DMS79 (cell line): ENCODE measurements around the gene LACRT.
"Not testable (repeated sequence)": the region's sequence is repeated elsewhere in the genome, so short reads cannot be mapped to it uniquely, and the experiment has no call there.

ENCODE experiments used
- DNase-seq: peaks from one replicate; lab custom pipeline; 2025; lab: John Stamatoyannopoulos, UW

LACRT gene

GRCh38 chr12:54634795-54635194 lies at the start of gene LACRT:
Gene LACRT, minus strand, starts transcription at chr12:54634895. Its CDS starts 54 bp downstream, at chr12:54634841.
- no peak for DNase-seq

- DNase-seq, result no peak
These were observed 48.7 kb upstream of the LACRT start for GRCh38 chr12:54683398-54683797.

GRCh38 chr12:54682674-54683073 lies 48.0 kb upstream of the LACRT start:
- DNase-seq, result no peak

- no peak for DNase-seq
These were observed 45.7 kb upstream of the LACRT start for GRCh38 chr12:54680374-54680773.

GRCh38 chr12:54678131-54678530 lies 43.4 kb upstream of the LACRT start:
- no peak for DNase-seq

- DNase-seq, result no peak
These were observed 33.2 kb upstream of the LACRT start for GRCh38 chr12:54667945-54668344.

- DNase-seq, result no peak
These were observed 31.3 kb upstream of the LACRT start for GRCh38 chr12:54666008-54666407.

GRCh38 chr12:54665022-54665635 lies 30.4 kb upstream of the LACRT start:
- not testable (repeated sequence) for DNase-seq

GRCh38 chr12:54663603-54664002 lies 28.9 kb upstream of the LACRT start:
- DNase-seq, result no peak

- DNase-seq, result no peak
These were observed 27.3 kb upstream of the LACRT start for GRCh38 chr12:54662026-54662425.

GRCh38 chr12:54661048-54661447 lies 26.4 kb upstream of the LACRT start:
- no peak for DNase-seq

GRCh38 chr12:54660320-54660962 lies 25.7 kb upstream of the LACRT start:
- no peak for DNase-seq

- no peak for DNase-seq
These were observed 23.9 kb upstream of the LACRT start for GRCh38 chr12:54658306-54659264.

GRCh38 chr12:54657105-54657607 lies 22.5 kb upstream of the LACRT start:
- no peak for DNase-seq

GRCh38 chr12:54654926-54655325 lies 20.2 kb upstream of the LACRT start:
- DNase-seq, result no peak

- no peak for DNase-seq
These were observed 18.3 kb upstream of the LACRT start for GRCh38 chr12:54653025-54653424.

GRCh38 chr12:54650889-54651288 lies 16.2 kb upstream of the LACRT start:
- no peak for DNase-seq

GRCh38 chr12:54650409-54650808 lies 15.7 kb upstream of the LACRT start:
- no peak for DNase-seq

- no peak for DNase-seq
These were observed 15.1 kb upstream of the LACRT start for GRCh38 chr12:54649825-54650224.

- DNase-seq, result no peak
These were observed 13.6 kb upstream of the LACRT start, which contains the start of gene DCD for GRCh38 chr12:54648265-54648664. Gene DCD, minus strand, starts transcription at chr12:54648365. Its CDS starts 62 bp downstream, at chr12:54648303.

- no peak for DNase-seq
These were observed 6.9 kb upstream of the LACRT start for GRCh38 chr12:54641554-54641953.

GRCh38 chr12:54641089-54641488 lies 6.4 kb upstream of the LACRT start:
- no peak for DNase-seq
